DMS53 (cell line): ENCODE results near the gene PGAM2.

Source experiments
- DNase-seq: peaks from one replicate; lab custom pipeline; 2025; lab: John Stamatoyannopoulos, UW

The PGAM2 gene

GRCh38 chr7:44065431-44066110 lies at the start of gene PGAM2:
PGAM2 (minus strand) TSS chr7:44065567; CDS start chr7:44065529, 38 bp downstream.
- no peak for DNase-seq

- no peak for DNase-seq
Observed at GRCh38 chr7:44114586-44115310, 49.4 kb upstream of the PGAM2 start.

- no peak for DNase-seq
Observed at GRCh38 chr7:44113764-44114354, 48.5 kb upstream of the PGAM2 start.

GRCh38 chr7:44112997-44113763 lies 47.8 kb upstream of the PGAM2 start:
- DNase-seq, result peak; percentile 92

GRCh38 chr7:44112231-44112996 lies 47.0 kb upstream of the PGAM2 start:
- DNase-seq, result peak; percentile 92

GRCh38 chr7:44111761-44112160 lies 46.4 kb upstream of the PGAM2 start:
- peak; percentile 87 for DNase-seq

- no peak for DNase-seq
Observed at GRCh38 chr7:44110719-44111635, 45.6 kb upstream of the PGAM2 start.

GRCh38 chr7:44109991-44110390 lies 44.6 kb upstream of the PGAM2 start:
- no peak for DNase-seq

- peak; percentile 27 for DNase-seq
Observed at GRCh38 chr7:44108768-44109750, 43.7 kb upstream of the PGAM2 start.

- DNase-seq, result no peak
Observed at GRCh38 chr7:44107961-44108767, 42.8 kb upstream of the PGAM2 start.

- DNase-seq, result no peak
Observed at GRCh38 chr7:44107116-44107960, 42.0 kb upstream of the PGAM2 start.

GRCh38 chr7:44106311-44107065 lies 41.1 kb upstream of the PGAM2 start:
- DNase-seq, result no peak

GRCh38 chr7:44105832-44106231 lies 40.5 kb upstream of the PGAM2 start:
- no peak for DNase-seq

- DNase-seq, result no peak
Observed at GRCh38 chr7:44104860-44105771, 39.7 kb upstream of the PGAM2 start.
